GM21526 (cell line): ENCODE data around the gene ZNF689.
"Not testable (repeated sequence)": the region's sequence is repeated elsewhere in the genome, so short reads cannot be mapped to it uniquely, and the experiment has no call there.

ENCODE experiments used
- ATAC-seq: cut with Tn5 transposase; IDR thresholded peaks from one replicate; pipeline ENCODE4 v1.9.1; 2021; ENCODE audit warnings: moderate library complexity; ENCODE audit not compliant: unreplicated experiment, low FRiP score

ZNF689 gene

GRCh38 chr16:30601966-30602365 is 8.2 kb downstream of the ZNF689 start:
- ATAC-seq: no peak

GRCh38 chr16:30600929-30601328 is 9.3 kb downstream of the ZNF689 start:
- no peak for ATAC-seq

- ATAC-seq: no peak
These were observed 10.0 kb downstream of the ZNF689 start for GRCh38 chr16:30600215-30600614.

- ATAC-seq: no peak
These were observed 17.3 kb downstream of the ZNF689 start for GRCh38 chr16:30592871-30593270.

GRCh38 chr16:30590869-30591268 is 19.3 kb downstream of the ZNF689 start:
- ATAC-seq: not testable (repeated sequence)

- not testable (repeated sequence) for ATAC-seq
These were observed 20.6 kb downstream of the ZNF689 start for GRCh38 chr16:30589582-30589981.

GRCh38 chr16:30588651-30589050 is 21.5 kb downstream of the ZNF689 start:
- ATAC-seq: no peak

- ATAC-seq: peak; percentile 79
These were observed 24.6 kb downstream of the ZNF689 start, which contains the start of gene ZNF785 for GRCh38 chr16:30585400-30586191. Gene ZNF785, minus strand, starts transcription at chr16:30585697. Its CDS starts 86 bp downstream, at chr16:30585611.

GRCh38 chr16:30585022-30585399 is 25.2 kb downstream of the ZNF689 start:
- peak; percentile 26 for ATAC-seq

- no peak for ATAC-seq
These were observed 27.4 kb downstream of the ZNF689 start for GRCh38 chr16:30582611-30583340.

- ATAC-seq: no peak
These were observed 28.7 kb downstream of the ZNF689 start for GRCh38 chr16:30581457-30581856.

GRCh38 chr16:30574678-30575077 is 35.5 kb downstream of the ZNF689 start:
- no peak for ATAC-seq

- peak; percentile 59 for ATAC-seq
These were observed 38.5 kb downstream of the ZNF689 start, which contains the start of gene ZNF688 for GRCh38 chr16:30571445-30572322. Gene ZNF688, minus strand, starts transcription at chr16:30571714. Its CDS starts 85 bp downstream, at chr16:30571629.

- ATAC-seq: no peak
These were observed 39.3 kb downstream of the ZNF689 start for GRCh38 chr16:30570636-30571444.

- ATAC-seq: no peak
These were observed 40.2 kb downstream of the ZNF689 start for GRCh38 chr16:30569746-30570635.

- no peak for ATAC-seq
These were observed 40.9 kb downstream of the ZNF689 start for GRCh38 chr16:30569281-30569680.

- ATAC-seq: no peak
These were observed 42.1 kb downstream of the ZNF689 start for GRCh38 chr16:30567991-30568638.
